HCT116 (cell line): ENCODE measurements around the gene B3GALT5. TPM values are rescaled to one million over a fixed set of nuclear protein-coding genes. Genes with fewer than 3 reads are reported as not detected.

ENCODE experiments used
- ATAC-seq: fragments of 200-7000 bp; cut with Tn5 transposase; 2 replicates; pipeline ENCODE4 v1.9.1; 2020; ENCODE audit warnings: mild to moderate bottlenecking, moderate library complexity
- BruUV-seq: library from RNA; stranded (reverse); fragments of 400-500 nt; replicated peaks from 2 replicates; lab custom pipeline; 2021; lab: Mats Ljungman, UMichigan
- CTCF ChIA-PET: fragments of 300-600 bp; sonication (Branson Sonifier 250); formaldehyde crosslinking; loops from one replicate; lab custom pipeline; 2021; ENCODE audit warnings: antibody characterized with exemption; lab: Charles Lee
- POLR2A ChIA-PET: fragments of 300-600, 350-600 bp; sonication (Branson Sonifier 250); formaldehyde crosslinking; loops from one replicate; lab custom pipeline; 2021; ENCODE audit warnings: antibody characterized with exemption; lab: Charles Lee
- RAD21 ChIA-PET, 2 experiments: fragments of 300-600 bp; sonication (Branson Sonifier 250); formaldehyde crosslinking; loops; one replicate each; lab custom pipeline; 2023; ENCODE audit warnings: low total read pairs in 2 of 2; ENCODE audit not compliant: uncharacterized antibody in 2 of 2, unreplicated experiment in 2 of 2, low non-redundant PET in 1 of 2; lab: Charles Lee
- DNase-seq: peaks from one replicate; pipeline ENCODE4 v3.0.0-alpha.2; 2010; ENCODE audit warnings: low read depth, low spot score
- H2AFZ ChIP-seq: fragments of 200-600 bp; shearing (Covaris generic), sonication (generic); 2 replicates; pipeline ENCODE4 v1.6.1; 2017; ENCODE audit warnings: low read depth, mixed run types, mixed read lengths, antibody characterized with exemption, low read length; ENCODE audit not compliant: poor library complexity, severe bottlenecking
- H3K27ac ChIP-seq: 2 replicates; pipeline ENCODE4 v1.5.1; 2012; ENCODE audit warnings: low read depth, low read length
- H3K27me3 ChIP-seq: fragments of 200-600 bp; sonication (generic); 2 replicates; pipeline ENCODE4 v1.6.1; 2016; ENCODE audit warnings: mixed run types, low read length, mixed read lengths; ENCODE audit not compliant: insufficient read depth
- H3K36me3 ChIP-seq, 2 experiments: fragments of 200-500 bp in 1 of 2; fragments of 200-600 bp in 1 of 2; sonication (Bioruptor generic) in 1 of 2; sonication (generic) in 1 of 2; 2 replicates each; pipeline versions ENCODE4 v1.5.1 to v1.6.1; 2014 to 2016; ENCODE audit warnings: low read length in 2 of 2, inconsistent platforms in 1 of 2, mixed read lengths in 1 of 2, mixed run types in 1 of 2; ENCODE audit not compliant: insufficient read depth in 2 of 2, control insufficient read depth in 1 of 2
- H3K4me1 ChIP-seq, 2 experiments: fragments of 200-600 bp in 1 of 2; sonication (generic) in 1 of 2; 2 replicates each; pipeline versions ENCODE4 v1.5.1 to v1.6.1; 2012 to 2017; ENCODE audit warnings: low read length in 2 of 2, inconsistent platforms in 1 of 2, mild to moderate bottlenecking in 1 of 2, mixed read lengths in 1 of 2, mixed run types in 1 of 2, moderate library complexity in 1 of 2; ENCODE audit not compliant: insufficient read depth in 2 of 2, control insufficient read depth in 1 of 2
- H3K4me2 ChIP-seq: fragments of 200-600 bp; sonication (generic); 2 replicates; pipeline ENCODE4 v1.6.1; 2017; ENCODE audit warnings: mixed run types, low read length, mixed read lengths
- H3K4me3 ChIP-seq, 2 experiments: fragments of 200-600 bp in 1 of 2; sonication (generic) in 1 of 2; replicated peaks in 1 of 2; 2 replicates each; pipeline ENCODE4 v1.5.1; 2011 to 2016; ENCODE audit warnings: low read length in 2 of 2, control low read depth in 1 of 2, low read depth in 1 of 2, mild to moderate bottlenecking in 1 of 2, mixed read lengths in 1 of 2, mixed run types in 1 of 2
- H3K79me2 ChIP-seq: fragments of 200-600 bp; sonication (generic); 2 replicates; pipeline ENCODE4 v1.6.1; 2017; ENCODE audit warnings: mild to moderate bottlenecking, mixed run types, low read length, moderate library complexity, mixed read lengths; ENCODE audit not compliant: insufficient read depth
- H3K9ac ChIP-seq: fragments of 200-600 bp; sonication (generic); 2 replicates; pipeline ENCODE4 v1.6.1; 2016; ENCODE audit warnings: low read length, mixed read lengths
- H3K9me2 ChIP-seq: fragments of 200-600 bp; sonication (generic), shearing (Covaris generic); 2 replicates; pipeline ENCODE4 v1.6.1; 2017; ENCODE audit warnings: mixed run types, mild to moderate bottlenecking, moderate library complexity; ENCODE audit not compliant: insufficient read depth
- H3K9me3 ChIP-seq, 2 experiments: fragments of 200-500 bp in 1 of 2; fragments of 200-600 bp in 1 of 2; sonication (Bioruptor generic) in 1 of 2; sonication (generic) in 1 of 2; 2 replicates each; pipeline ENCODE4 v1.6.1; 2014 to 2017; ENCODE audit warnings: low read length in 2 of 2, mixed read lengths in 2 of 2, inconsistent platforms in 1 of 2, low read depth in 1 of 2, mild to moderate bottlenecking in 1 of 2, mixed run types in 1 of 2, moderate library complexity in 1 of 2; ENCODE audit not compliant: control insufficient read depth in 1 of 2, insufficient read depth in 1 of 2
- H4K20me1 ChIP-seq: fragments of 200-600 bp; sonication (generic), shearing (Covaris generic); 2 replicates; pipeline ENCODE4 v1.6.1; 2017; ENCODE audit warnings: mixed run types, mild to moderate bottlenecking, moderate library complexity; ENCODE audit not compliant: insufficient read depth
- EGR1 ChIP-seq: IDR thresholded peaks from 2 replicates; pipeline ENCODE4 v1.6.1; 2012; ENCODE audit warnings: low read depth
- ELF1 ChIP-seq: IDR thresholded peaks from 2 replicates; pipeline ENCODE4 v1.6.1; 2012; ENCODE audit warnings: low read depth, borderline replicate concordance
- EZH2 ChIP-seq: fragments of 200-600 bp; sonication (generic); IDR thresholded peaks from 2 replicates; pipeline ENCODE4 v1.6.1; 2017; ENCODE audit warnings: antibody characterized with exemption, mixed run types
- FOSL1 ChIP-seq: IDR thresholded peaks from 2 replicates; pipeline ENCODE4 v1.6.1; 2012; ENCODE audit warnings: low read depth
- POLR2A ChIP-seq: IDR thresholded peaks from 2 replicates; pipeline ENCODE4 v1.7.0; 2011; ENCODE audit warnings: borderline replicate concordance; ENCODE audit not compliant: insufficient read depth, insufficient read length; ENCODE audit errors: extremely low read depth
- POLR2AphosphoS5 ChIP-seq: IDR thresholded peaks from 2 replicates; pipeline ENCODE4 v1.6.1; 2011; ENCODE audit warnings: mild to moderate bottlenecking, low read depth, low read length, moderate library complexity
- REST ChIP-seq: IDR thresholded peaks from 2 replicates; pipeline ENCODE4 v1.6.1; 2012; ENCODE audit warnings: low read depth
- SP1 ChIP-seq: IDR thresholded peaks from 2 replicates; pipeline ENCODE4 v1.6.1; 2012; ENCODE audit warnings: low read depth
- TCF7L2 ChIP-seq: IDR thresholded peaks from 2 replicates; pipeline ENCODE4 v1.7.0; 2011; ENCODE audit warnings: borderline replicate concordance, inconsistent platforms; ENCODE audit not compliant: insufficient read depth, insufficient read length; ENCODE audit errors: extremely low read depth
- ZBTB33 ChIP-seq: IDR thresholded peaks from 2 replicates; pipeline ENCODE4 v1.6.1; 2011; ENCODE audit warnings: mild to moderate bottlenecking, low read length, moderate library complexity; ENCODE audit not compliant: insufficient replicate concordance; ENCODE audit errors: extremely low read depth
- ZFX ChIP-seq: fragments of 450-650 bp; IDR thresholded peaks from 2 replicates; pipeline ENCODE4 v1.6.1; 2017
- ZNF274 ChIP-seq: fragments of 200-500 bp; sonication (Bioruptor generic); IDR thresholded peaks from 2 replicates; pipeline ENCODE4 v1.6.1; 2014; ENCODE audit warnings: mild to moderate bottlenecking, low read depth, low read length, inconsistent platforms
- intact Hi-C: fragments of 100-400 bp; cut with micrococcal nuclease; formaldehyde crosslinking; loops from 2 replicates; pipeline ENCODE4 v1.10.0; 2022
- total RNA-seq: library from RNA; stranded (reverse); gene quantifications from one replicate; pipeline ENCODE4 v1.2.1, GENCODE V29; 2021; ENCODE audit not compliant: unreplicated experiment

Gene B3GALT5
- total RNA-seq, 1 experiment from 2014 or later: 1.2 TPM

GRCh38 chr21:39681257-39681656 is 68.5 kb downstream of the B3GALT5 start:
- ChIA-PET CTCF (no interaction called here), RAD21 (no interaction called here), POLR2A (no interaction called here)
- TF ChIP-seq ZBTB33: no peak
- no peak for TF ChIP-seq FOSL1
- TF ChIP-seq POLR2AphosphoS5: no peak
- TF ChIP-seq TCF7L2: no peak
- no peak for TF ChIP-seq ELF1
- no peak for TF ChIP-seq SP1
- no peak for TF ChIP-seq POLR2A
- no TSS peak for BruUV-seq
- intact Hi-C loops: no loop called here
- no peak overlapping the region for H3K9ac ChIP-seq
- 0 out of 4 replicates have a peak, but pooled peaks cover 0 to 3% of the 10 kb centered on the region in 2 experiments for H3K9me3 ChIP-seq
- H3K9me2 ChIP-seq: no peaks in the 10 kb centered on the region
- no peaks in the 10 kb centered on the region for H3K27me3 ChIP-seq
- no peaks in the 10 kb centered on the region for H3K4me1 ChIP-seq
- no peaks in the 10 kb centered on the region for H3K79me2 ChIP-seq
- no peak overlapping the region for H3K27ac ChIP-seq
- no peaks in the 10 kb centered on the region for H4K20me1 ChIP-seq
- H3K36me3 ChIP-seq: no peaks in the 10 kb centered on the region
- no peak for ATAC-seq
- DNase-seq: no peak
- H3K4me3 ChIP-seq: no peak overlapping the region
- H3K4me2 ChIP-seq: no peak overlapping the region
- no peak overlapping the region for H2AFZ ChIP-seq

GRCh38 chr21:39681845-39682244 is 69.1 kb downstream of the B3GALT5 start:
- Histone ChIP-seq H3K36me3 (no peaks in the 10 kb centered on the region), H2AFZ (no peak overlapping the region), H3K79me2 (no peaks in the 10 kb centered on the region), H3K9me2 (no peaks in the 10 kb centered on the region), H4K20me1 (no peaks in the 10 kb centered on the region), H3K9me3 (0 out of 4 replicates have a peak, but pooled peaks cover 0 to 3% of the 10 kb centered on the region in 2 experiments), H3K27me3 (no peaks in the 10 kb centered on the region), H3K9ac (no peak overlapping the region), H3K4me3 (no peak overlapping the region), H3K27ac (no peak overlapping the region), H3K4me2 (no peak overlapping the region), H3K4me1 (no peaks in the 10 kb centered on the region)
- no peak for DNase-seq
- TF ChIP-seq EGR1 (no peak), EZH2 (no peak), ZNF274 (no peak), FOSL1 (no peak), REST (no peak), ZFX (no peak), SP1 (no peak)
- ChIA-PET CTCF (no interaction called here), POLR2A (no interaction called here), RAD21 (no interaction called here)
- ATAC-seq: no peak
- intact Hi-C loops: no loop called here
- BruUV-seq: no TSS peak
